Measurements from ENCODE around the gene MCF2L2.

Gene MCF2L2

GRCh38 chr3:183288117-183288516, 140.3 kb downstream of the MCF2L2 start:
- DNase-seq: no peak

DNA sequence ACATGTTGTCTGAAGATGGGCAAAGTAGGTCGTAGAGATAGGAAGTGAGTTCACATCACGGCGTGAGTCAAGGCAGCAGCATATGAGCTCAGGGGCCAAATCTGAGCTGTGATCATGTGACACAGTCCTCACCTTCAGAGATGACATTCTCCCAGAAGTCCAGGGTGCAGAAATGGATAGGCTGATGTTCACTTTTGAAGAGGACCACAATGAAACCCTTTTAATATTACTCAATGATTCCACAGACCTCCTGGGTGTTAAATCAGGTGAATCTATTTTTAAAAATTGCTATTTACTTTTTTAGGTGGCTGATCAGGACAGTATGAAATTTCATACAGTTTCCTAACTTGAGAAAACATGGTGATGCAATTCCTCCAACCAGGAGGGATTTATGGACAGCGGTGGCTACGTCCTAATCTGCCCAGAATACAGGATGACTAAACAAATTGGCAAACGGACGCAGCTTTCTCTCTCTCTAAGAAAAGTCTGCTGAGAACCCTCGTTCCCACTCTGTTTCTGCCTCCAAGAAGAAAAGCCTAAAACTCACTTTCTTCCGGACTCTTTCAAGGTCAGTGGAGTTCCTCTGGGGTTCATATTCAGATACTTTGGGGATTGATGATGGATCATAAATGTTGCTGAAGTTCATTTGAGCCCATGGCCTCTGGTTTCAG, 141.0 kb downstream of the MCF2L2 start:
- DNase-seq: peak in 1 of 5 experiments; percentile 7

DNA sequence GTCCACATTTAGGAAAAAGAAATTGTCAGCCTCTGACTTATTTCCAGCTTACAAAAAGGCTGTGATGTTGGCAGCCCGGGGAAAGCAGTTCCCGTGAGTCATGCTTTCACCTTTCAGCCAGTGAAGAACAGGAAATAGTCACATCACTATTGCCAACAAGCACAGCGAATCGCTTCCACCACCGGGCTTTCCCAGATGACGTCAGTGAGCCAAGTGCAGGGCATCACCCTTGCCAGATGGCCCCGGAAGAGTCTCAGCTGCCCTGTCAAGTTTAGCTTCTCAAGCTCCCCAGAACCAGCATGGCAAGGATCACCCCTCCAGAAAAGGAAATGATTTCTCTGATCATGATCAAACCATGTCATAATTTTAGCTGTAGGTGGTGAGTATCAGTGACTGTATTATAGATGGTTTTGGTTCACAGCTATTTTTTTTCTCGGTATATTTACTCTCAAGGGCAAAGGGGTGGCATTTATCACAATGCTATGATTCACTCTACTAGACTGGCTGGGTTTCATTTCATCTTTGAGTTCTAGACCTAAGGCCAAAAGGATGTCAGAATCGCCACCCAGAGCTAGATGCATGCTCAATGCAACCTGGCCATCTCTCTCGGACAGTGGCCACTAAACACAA, 142.5 kb downstream of the MCF2L2 start:
- peak; percentile 63 to 97 (median 89) for DNase-seq

DNA sequence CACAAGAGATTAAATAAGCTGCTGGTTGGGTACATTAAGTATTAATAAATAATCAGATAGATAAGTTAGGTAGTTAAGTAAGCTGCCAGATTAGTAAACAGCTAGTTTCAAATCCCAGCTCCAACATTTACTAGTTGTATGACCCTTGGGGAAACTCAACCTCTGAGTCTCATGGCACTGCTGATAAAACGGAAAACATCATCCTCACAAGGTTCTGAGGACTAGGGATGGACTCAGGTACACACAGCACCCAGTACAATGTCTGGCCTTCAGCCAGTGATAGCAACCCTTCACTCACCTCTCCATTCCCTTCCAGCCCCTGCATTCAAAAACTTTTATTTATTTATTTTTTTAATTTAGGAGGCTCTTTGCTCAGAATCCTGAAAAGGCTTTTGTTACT, 143.1 kb downstream of the MCF2L2 start:
- no peak for DNase-seq

DNA sequence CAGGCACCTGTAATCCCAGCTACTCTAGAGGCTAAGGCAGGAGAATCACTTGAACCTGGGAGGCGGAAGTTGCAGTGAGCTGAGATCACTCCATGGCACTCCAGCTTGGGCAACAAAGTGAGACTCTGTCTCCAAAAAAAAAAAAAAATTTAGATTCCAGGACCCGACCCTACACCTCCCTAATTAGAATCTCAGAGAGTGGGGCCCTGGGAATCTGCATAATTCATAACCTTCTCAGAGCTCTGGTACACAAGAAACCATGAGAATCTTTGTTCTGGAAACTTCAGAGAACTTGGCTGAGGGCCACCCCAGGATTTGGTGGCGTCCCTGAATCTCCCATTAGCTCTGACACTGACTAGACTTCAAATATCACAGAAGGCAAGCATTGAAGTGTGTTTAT, 143.8 kb downstream of the MCF2L2 start:
- no peak for DNase-seq

- no peak for DNase-seq
These were observed 144.5 kb downstream of the MCF2L2 start for GRCh38 chr3:183283886-183284285.

DNA sequence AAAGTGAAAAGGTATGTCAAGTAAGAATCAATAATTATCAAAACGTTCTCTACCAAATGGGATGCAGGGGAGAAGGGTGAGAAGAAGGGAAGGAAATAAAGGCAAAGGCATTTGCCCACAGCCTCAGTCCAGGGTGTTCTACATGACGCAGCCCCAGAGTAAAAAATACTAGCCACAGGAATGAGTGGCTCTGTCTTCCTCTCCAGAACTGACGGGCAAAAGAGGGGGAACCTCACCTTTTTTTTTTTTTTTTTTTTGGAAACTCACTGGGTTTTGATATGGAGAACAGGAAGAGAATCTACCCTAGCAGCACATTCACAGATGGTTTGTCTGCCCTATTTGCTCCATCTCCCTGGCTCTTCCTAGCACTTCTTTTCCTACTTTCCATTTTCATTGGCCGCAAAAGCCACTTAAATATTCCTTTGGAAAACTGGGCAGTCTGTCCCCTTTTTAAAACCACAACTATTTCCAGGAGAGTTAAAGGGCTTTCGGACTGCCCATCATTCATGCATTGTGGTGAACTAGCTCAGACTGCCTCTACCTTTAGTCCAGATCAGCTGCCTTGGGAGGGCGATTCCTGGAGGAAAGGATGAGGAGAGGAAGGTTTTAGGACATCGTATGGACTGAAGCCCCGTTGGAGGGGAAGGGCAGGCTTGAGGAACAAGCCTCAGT, 147.2 kb downstream of the MCF2L2 start:
- no peak for DNase-seq

DNA sequence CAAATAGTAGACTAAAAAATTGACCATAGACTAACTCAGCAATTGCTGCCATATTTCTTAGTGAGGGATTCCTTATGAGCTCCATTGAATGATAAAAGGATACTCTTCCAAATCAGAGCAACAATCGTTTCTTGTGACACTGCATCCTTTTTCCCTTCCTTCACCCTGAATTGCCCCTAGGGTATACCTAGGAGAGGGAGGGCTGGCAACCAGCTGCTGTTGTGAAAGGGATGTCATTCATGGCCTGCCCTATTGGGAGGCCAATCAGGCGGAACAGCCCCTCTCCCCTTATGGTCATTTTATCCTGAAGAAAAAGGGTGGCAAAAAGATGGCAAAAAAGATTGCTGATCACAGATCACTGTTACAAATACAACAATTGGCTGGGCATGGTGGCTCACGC, 149.0 kb downstream of the MCF2L2 start:
- no peak for DNase-seq

DNA sequence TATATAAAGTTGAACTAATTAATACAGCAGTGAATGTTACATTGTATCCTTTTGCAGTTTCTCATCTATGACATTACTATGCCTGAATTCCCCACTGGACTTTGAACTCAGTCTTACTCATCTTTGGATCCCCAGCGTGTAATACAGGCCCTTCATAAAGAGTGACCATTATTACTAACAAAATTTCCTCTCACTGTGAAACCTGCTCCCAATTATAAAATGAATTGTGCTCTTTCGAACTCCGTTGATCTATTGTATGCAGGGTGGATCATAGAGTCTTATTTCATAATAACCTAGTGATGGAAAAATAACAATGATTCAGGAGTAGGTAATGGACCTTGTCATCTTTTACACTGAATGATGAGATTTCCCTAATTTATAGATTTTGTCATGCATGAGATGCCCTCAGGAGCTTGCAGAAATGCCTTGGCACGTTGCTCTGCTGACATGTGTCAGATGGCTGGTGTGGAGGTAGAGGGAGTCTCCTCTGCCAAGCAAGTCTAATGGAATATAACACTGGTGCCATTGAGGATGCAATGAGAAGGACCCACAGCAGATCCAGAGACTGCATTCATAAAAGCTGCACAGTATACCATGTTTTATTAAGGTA, 149.8 kb downstream of the MCF2L2 start:
- DNase-seq: no peak

- no peak for DNase-seq
These were observed 151.2 kb downstream of the MCF2L2 start for GRCh38 chr3:183277260-183277659.

DNA sequence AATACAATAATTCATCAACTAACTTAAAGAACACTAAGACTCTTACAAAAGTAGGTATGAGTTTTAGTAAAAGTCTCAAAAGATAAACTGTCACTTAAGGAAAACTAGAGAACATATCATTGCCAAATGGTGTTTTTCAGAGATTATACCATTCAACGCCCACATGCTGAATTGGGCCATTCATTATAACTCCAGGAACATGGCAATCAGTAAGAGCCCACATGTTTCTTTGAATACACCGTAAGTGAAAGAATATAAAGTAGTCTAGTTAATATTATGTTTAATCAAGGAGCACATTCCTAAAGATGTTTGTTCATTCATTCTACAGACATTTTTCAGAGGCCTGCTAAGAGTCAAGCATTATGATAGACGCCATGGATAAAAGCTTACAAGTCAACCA, 152.5 kb downstream of the MCF2L2 start:
- DNase-seq: no peak

GRCh38 chr3:183275418-183275817, 153.0 kb downstream of the MCF2L2 start:
- DNase-seq: peak in 1 of 5 experiments; percentile 40

DNA sequence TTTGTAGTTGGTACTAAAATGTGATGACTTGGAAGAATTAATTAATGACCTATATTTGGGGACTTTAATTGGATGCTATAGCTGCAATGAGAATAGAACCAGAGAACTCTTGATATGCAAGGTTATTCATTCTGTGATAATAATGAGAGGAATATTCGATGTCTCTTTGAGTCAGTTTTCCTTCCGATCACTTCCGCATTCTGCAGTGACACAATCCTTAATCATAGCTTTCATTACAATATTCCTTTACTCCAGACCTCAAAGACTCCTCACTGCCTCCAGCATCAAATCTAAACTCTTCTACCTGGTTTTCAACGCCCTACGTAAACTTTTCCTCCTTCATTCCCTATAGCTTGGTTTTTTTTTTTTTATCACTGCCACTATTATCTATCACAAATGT, 153.8 kb downstream of the MCF2L2 start:
- no peak for DNase-seq

- no peak for DNase-seq
These were observed 155.6 kb downstream of the MCF2L2 start for GRCh38 chr3:183272791-183273190.

GRCh38 chr3:183272142-183272541, 156.3 kb downstream of the MCF2L2 start:
- DNase-seq: no peak

- no peak for DNase-seq
These were observed 158.1 kb downstream of the MCF2L2 start for GRCh38 chr3:183270344-183270743.

DNA sequence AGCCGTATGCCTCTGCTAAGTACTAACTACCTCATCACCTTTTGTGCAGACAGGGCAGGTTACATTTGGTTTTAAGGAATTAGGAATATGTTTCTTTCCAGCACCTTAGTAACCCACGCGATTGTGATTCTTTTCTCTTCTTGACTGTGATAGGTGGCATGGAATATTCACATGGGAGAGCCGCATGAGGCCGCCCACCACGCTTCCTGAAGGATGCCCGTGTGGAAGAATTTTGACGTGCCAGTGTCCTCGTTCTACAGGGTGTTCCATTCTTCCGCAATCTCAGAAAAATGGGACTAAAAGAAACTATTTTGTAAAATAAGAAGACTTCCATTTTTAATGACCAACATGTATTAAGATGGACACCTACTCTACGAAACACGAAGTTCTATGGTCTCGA, 159.1 kb downstream of the MCF2L2 start:
- DNase-seq: no peak

- no peak for DNase-seq
These were observed 160.1 kb downstream of the MCF2L2 start for GRCh38 chr3:183268366-183268765.

DNA sequence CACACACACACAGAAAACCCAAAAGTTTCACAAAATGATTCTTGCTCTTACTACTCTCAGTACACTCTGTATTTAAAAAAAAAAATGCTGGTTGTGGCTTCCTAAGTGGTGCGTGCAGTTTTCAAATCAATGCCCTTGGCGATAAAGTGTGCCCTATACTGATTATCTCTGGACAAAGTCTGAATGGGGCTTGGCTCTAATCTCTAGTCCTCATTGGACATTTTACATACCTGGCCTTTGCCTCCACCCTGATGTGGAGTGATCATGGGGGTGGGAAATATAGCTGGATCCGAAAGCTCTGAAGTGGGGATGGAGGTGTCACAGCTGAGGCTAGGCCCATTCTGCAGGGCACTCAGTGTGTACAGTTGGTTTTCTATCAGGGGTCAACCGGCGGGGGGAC, 161.3 kb downstream of the MCF2L2 start:
- DNase-seq: no peak

DNA sequence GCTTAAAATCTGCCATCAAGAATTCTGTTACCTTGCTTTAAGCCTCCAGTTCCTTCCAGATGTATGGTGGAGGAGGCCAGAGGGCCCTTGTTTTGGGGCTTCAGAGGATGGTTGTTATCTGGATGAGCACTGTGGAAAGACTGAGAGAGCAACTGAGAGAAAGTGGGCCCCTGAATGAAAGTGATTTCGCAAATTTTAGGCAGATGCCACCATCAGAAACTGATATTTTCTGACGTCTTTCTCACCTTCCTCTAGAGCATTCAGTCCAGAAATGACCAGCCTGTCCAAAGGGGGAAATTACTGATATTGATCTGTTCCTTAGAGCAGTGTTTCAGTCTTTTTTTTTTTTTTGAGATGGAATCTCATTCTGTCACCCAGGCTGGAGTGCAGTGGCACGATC, 162.0 kb downstream of the MCF2L2 start:
- DNase-seq: peak in 1 of 5 experiments; percentile 16

GRCh38 chr3:183265834-183266417, 162.5 kb downstream of the MCF2L2 start:
- DNase-seq: peak in 2 of 5 experiments; percentile 8 to 75

DNA sequence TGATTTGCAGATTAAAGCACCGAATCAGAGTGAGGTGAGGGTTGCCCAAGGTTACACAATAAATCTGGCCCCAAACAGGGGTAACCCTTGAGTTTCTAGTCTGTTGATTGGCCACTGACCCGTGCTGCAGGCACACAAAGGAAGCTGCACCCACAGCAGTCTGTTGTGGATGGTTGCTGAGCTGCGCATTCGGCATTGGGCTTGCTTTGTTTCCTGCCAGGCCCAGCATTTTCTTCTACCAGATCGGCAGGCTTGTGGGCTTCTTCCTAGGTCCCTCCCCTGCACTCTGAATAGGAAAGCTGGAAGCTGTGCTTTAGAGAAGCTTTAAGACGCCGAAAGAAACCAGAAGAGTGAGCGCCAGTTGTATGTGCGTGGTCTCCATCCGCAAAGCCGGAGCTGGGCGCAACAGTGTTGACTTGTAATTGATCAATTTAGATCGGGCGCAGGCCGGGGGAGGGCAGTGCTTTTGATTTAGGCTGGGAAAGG, 163.2 kb downstream of the MCF2L2 start:
- DNase-seq: no peak

GRCh38 chr3:183264268-183264667, 164.2 kb downstream of the MCF2L2 start:
- DNase-seq: no peak

Measured in T-helper 2 cell (primary cell).